NCI-H2107 (cell line): ENCODE measurements around the gene EML6.

Experiments
- DNase-seq: peaks from one replicate; lab custom pipeline; 2025; lab: John Stamatoyannopoulos, UW

EML6 gene

GRCh38 chr2:54758951-54759350, 35.5 kb downstream of the EML6 start:
- no peak for DNase-seq

DNA sequence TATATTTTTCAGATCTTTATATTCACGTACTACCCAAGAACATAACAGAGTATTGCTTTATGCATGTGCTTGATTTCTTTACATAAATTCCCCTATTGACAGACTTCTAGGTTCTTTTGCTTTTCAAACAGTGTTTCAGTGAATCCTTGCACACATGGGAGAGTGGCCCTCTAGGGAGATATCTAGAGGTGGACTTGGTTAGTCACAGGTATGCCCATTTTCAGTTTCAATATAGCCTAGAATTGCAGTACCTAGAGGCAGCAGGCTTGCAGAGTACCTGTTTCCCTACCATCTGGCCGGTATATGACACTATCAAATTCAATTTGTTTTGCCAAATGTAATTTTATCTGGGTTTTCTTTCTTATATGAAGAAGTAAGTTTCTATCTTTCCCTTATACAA, 36.8 kb downstream of the EML6 start:
- no peak for DNase-seq

GRCh38 chr2:54763636-54764291, 40.3 kb downstream of the EML6 start:
- DNase-seq = no peak

- DNase-seq = peak; percentile 4
Observed at GRCh38 chr2:54767921-54768320, 44.5 kb downstream of the EML6 start.

DNA sequence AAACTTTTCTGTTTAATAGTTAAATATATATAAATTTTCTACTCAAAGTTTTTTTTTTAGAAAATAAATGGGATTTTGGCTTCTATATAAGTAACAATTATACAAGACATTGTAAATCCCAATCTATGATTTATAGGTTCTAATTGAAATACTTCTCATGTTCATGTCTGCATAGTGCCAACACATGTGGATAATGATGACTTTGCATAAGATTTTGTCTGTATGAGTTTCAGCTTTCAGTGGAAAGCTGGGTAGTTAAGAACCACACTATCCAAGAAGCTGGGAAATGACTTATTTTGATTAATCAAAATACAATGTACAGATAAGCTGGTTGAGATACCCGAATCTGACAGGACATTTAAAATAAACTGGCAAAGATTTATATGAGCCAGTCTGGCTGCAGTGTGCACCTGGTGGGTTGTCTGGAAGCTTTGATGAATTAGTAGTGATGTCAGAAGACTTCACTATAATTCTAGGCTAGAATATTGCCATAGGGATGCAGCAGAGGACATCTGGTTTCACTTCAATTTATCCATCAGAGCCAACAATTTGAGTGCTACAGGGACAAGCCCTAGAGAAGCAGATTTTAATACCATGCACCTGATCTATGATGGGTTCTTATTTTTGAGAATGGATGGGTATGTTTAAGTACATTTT, 45.4 kb downstream of the EML6 start:
- no peak for DNase-seq

DNA sequence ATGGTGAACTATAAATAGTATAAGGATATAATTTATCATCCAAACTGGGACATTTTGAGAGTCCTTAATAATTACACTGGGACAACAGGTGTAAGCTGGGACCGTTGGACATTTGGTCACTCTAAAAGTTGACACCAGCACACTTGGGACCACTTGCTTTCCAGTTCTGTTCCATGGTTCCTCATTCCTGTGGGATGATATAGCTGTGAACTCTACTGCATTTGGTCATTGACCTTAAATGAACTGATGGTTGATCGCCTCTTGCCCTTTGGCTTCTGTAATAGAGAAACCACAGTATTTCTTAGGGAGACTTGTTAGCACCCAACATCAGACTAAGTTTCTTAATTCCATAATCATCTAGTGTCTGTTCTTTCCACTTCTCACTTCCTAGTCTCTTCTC, 46.7 kb downstream of the EML6 start:
- no peak for DNase-seq

DNA sequence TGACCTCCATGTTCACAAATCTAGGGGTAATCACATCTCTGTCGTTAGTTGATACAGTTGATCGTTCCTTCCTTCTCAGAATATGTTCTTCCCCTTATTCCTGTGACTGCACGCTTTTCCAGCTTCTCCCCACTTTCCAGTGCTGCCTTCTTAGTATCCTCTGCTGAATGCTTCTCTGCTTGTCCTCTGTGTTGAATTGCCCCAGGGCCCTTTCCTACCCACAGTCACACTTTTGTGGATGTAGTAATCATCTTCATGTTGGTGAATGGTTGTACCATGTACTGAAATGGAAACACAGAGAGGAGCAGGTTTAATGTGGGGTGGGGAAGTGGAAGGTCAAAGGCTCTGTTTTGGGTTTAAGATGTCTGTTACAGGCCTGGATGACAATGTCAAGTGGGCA, 47.2 kb downstream of the EML6 start:
- DNase-seq = no peak

DNA sequence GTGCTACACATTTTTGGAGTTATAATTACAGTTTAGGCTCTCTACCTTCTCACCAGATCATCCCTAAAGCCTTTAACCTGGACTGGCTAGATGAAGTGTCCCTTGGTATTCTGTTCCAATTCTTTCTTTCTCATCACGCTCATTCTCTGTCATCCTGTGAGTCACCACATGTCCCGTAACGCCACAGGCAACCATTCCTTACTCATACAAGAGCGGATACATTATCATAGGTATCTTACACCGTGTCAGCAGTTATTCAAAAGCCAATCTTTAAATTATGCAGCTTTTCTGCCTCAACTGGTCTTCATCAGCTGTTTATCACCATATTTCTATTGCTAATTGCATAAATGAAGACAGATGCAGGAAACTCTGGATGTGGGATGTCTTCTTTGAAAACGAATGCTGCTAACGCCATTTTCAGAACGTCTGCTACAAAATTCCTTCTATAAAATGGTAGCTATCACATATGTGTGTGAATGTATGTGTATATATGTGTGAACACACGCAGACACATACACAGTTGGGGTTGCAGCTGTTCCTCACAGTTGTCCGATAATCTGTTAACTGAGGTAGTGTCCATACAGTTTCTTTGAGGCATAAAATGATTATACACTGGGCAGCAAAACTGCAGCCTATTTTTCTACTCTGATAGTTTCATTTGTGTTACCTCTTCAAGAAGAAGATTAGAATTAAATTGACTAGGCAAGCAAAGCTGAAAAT, 47.9 kb downstream of the EML6 start:
- DNase-seq = no peak

GRCh38 chr2:54772110-54772509, 48.6 kb downstream of the EML6 start:
- no peak for DNase-seq

DNA sequence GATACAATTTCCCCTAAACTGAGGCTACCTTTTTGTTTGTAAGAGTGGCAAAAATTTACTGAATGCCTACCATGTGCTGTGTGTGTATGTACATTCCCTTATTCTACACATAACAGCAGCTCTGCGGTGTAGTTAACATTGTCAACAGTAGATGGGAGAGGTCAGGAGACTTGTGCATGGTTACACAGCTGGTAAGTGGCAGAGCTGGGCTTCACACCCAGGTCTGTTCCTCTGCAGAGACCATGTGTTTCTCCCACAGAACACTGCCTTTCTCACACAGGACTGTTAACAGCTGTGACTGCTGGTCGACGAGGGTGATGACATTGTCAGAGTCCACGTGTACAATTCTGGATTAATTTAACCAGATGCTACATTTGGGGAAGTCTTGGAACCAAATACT, 49.1 kb downstream of the EML6 start:
- no peak for DNase-seq

DNA sequence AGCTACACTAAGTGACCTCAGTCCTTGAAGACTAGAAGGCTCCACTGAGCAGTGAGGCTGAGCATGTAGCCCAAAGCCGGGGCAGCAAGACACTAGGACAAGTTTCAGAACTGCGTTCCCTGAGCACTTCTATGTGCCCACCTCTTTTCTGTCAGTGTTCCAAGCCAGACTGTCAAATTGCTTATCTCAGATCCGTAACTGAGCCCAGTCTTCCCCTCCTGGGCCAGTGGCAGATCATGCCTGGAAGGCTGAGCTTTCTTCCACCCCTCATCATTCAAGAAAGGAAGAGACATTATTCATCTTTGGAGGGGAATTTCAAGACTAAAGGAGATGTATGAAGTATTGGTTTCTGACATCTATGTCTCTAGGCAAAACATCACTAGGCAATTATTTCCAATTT, 49.8 kb downstream of the EML6 start:
- no peak for DNase-seq

DNA sequence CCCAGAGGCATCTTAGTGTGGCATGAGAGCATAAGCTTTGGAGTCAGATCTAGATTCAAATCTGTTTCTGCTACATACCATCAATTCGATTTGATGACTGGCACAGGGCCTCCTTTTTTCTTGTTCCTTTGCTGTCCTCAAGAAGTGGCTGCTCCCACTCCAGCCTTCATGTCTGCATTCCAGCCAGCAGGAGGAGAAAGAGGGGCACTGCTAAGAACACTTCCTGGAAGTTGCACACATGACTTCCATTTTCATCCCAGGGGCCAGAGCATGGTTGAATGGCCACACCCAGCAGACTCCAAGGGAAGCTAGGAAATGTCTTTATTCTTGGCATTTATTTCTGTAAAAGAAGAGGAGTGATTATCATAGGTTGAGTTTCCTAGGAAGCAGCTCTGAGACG, 50.4 kb downstream of the EML6 start:
- no peak for DNase-seq

GRCh38 chr2:54775710-54776109, 52.2 kb downstream of the EML6 start:
- DNase-seq = no peak

DNA sequence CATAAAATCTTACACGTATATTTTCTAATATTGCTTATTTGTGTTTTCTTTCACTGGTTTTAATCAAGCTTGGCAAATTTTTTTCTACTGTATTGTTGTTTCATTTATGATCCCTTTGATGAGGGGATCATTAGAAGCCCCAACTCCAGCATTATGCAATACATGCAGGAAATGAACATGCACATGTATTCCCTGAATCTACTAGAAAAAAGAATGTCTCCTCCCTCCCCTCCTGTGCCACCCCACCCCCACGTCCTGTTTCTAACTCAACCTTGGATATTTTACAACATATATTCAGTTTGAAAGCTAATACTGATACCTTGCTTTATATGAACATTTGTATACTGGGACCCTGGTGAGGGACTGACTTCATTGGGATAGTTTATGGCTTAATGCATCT, 53.0 kb downstream of the EML6 start:
- DNase-seq = no peak

DNA sequence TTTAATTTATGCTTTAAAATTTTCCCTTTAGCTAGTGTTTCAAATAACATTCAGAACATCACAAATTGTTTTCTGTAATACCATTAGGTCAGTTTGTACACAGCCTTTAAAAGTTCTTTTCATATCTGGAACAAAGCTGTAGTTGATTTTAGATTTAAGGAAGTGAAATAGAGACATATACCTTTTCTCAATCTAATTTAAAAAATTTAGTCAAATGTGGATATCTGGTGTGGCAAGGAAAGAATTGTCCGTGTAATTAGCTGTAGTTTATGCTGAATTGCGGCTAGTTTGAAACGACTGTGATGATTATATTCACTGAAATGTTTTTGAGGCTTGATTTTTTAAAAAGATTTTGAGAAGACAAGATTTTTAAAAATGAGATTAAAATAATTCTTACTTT, 59.9 kb downstream of the EML6 start:
- DNase-seq = no peak

GRCh38 chr2:54787270-54787669, 63.8 kb downstream of the EML6 start:
- no peak for DNase-seq

DNA sequence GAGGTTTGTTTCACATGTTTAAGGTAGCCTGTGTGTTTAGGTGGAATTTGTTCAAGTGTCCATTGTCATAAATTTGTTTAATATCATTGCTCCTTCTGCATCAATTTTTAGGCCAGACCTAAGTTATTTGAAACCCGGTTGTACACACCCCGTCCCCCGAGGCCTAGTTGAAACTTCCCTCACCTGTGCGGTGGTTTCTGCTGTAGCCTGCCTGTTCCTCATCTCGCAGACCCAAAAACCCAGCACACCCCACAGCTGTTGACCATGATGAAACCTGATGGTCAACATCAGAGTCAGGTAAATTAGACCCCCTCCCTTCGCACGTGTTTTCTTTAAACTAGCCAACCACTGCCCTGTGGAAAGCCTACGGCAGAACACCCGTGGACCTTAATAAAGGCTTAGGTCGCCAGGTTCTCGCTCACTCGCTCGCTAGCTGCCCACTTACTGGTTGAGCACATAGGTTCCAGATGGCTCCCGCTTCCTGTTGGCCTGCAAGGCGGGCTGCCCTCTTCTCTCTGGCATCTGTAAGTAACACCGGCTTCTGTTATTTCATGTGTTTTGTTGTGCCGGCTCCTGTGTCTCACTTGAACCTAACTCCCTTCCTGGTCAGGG, 64.4 kb downstream of the EML6 start:
- DNase-seq = no peak

DNA sequence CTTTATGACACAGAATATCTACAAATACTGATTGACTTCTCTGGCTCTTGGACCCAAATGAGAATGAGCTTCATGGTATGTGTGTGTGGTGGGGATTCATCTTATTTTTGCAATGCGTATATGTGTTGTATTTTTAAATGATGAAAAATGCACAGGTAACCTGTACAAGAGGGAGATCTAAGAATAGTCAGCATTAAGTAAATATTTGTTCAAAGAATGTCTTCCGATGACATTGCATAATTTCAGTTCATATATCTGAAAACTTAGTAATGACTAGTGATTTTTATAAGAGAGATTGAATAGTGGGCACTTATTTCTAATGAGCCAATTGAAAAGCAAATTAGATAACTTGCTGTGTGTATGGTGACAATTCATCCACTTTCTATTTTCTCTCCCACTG, 66.4 kb downstream of the EML6 start:
- DNase-seq = no peak

DNA sequence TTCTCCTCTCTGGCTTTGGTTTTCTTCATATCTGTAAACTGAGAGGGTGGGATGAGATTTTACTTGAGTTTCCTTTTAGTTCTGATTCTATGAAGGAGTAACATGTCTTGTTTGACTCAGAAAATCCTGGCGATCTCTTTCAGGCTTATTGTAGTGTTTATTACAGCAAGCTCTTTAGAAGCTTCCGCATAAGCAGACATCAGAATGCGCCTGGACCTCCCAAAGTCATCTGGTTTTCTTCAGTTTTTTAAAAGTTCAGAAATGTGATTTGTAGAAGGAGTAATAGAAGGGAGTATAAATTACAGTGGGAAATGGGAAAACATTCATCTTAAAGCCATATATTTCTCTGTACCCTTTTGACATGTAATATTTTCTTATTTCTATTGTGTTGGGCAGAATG, 68.4 kb downstream of the EML6 start:
- no peak for DNase-seq

DNA sequence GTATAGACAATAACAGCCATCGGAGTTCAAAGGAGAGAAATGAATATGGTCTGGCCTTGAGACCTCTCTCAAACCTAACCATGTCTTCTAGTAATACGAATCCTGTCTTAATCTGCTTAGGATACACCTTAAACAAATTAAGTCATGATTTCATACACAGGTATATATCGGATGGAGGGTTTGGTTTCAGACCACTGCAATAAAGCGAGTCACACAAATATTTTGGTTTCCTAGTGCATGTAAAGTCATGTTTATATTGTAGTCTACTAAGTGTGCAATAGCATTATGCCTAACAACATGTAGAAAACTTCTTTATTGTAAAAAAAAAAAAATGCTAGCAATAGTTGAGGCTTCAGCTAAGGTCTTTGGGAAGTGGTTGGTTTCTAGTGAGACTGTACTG, 73.8 kb downstream of the EML6 start:
- no peak for DNase-seq

DNA sequence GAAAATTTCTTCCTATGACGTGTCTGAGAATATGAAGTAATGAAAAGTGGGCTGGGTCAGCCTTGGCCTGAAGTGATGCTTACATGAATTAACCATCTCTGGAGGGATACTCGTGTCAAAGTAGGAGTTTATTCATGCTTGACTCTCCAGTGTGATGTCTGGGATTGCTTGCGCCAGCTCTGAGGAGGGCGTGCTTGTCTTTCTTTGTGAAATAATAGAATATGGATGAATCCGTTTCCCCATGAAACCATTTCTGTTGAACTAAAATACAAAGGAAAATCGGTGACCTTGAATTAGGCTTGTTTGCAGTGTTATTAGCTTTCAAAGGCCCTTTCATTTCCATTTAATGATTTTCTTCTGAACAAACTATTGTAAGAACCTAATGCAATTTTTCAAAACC, 77.9 kb downstream of the EML6 start:
- no peak for DNase-seq

- no peak for DNase-seq
Observed at GRCh38 chr2:54803783-54804751, 80.6 kb downstream of the EML6 start.
